Measurements from ENCODE around the gene SULT4A1. TPM values are rescaled to one million over a fixed set of nuclear protein-coding genes. Genes with fewer than 3 reads are reported as not detected.

Gene SULT4A1
- total and polyA plus RNA-seq, 4 donors = 0.08 to 0.37 TPM; not detected in 2

- Histone ChIP-seq H3K4me1 (ENCODE audit: control insufficient read depth in 4 of 4, insufficient read depth in 4 of 4, low read length in 3 of 4) (peaks cover 0 to 10% (median 5%) of the 10 kb centered on the region in 4 donors), H3K4me3 (ENCODE audit: low read depth in 1 of 3, low read length in 3 of 3) (no peak overlapping the region), H3K27ac (ENCODE audit: low read depth in 1 of 2, low read length in 2 of 2) (no peak overlapping the region), H3K36me3 (ENCODE audit: control insufficient read depth in 4 of 4, insufficient read depth in 3 of 4, low read depth in 1 of 4, low read length in 3 of 4) (no peaks in the 10 kb centered on the region), H3K27me3 (ENCODE audit: control insufficient read depth in 4 of 4, insufficient read depth in 4 of 4, low read length in 3 of 4) (peaks cover 0 to 6% (median 1%) of the 10 kb centered on the region in 4 donors), H3K9me3 (ENCODE audit: control insufficient read depth in 4 of 4, low read length in 3 of 4) (no peaks in the 10 kb centered on the region), H3K9ac (ENCODE audit: low read depth in 1 of 2, low read length in 2 of 2) (no peak overlapping the region)
- TF ChIP-seq CTCF (IDR thresholded peaks at IDR 0.05; ENCODE audit: low read depth, low read length, missing input control) (no peak), MAX (IDR thresholded peaks at IDR 0.05) (no peak), HNF4A (conservative IDR thresholded peaks at IDR 0.05) (no peak), TAF1 (conservative IDR thresholded peaks at IDR 0.05) (no peak), ZBTB33 (IDR thresholded peaks at IDR 0.05) (no peak), NR2F2 (IDR thresholded peaks at IDR 0.05) (no peak), GABPA (IDR thresholded peaks at IDR 0.05 in 1 of 2, conservative IDR thresholded peaks at IDR 0.05 in 1 of 2) (no peak), RAD21 (IDR thresholded peaks at IDR 0.05) (no peak), FOXA1 (IDR thresholded peaks at IDR 0.05) (no peak), JUND (IDR thresholded peaks at IDR 0.05) (no peak), SP1 (IDR thresholded peaks at IDR 0.05) (no peak), EGR1 (IDR thresholded peaks at IDR 0.05; ENCODE audit: low read depth in 2 of 2) (no peak), HNF4G (IDR thresholded peaks at IDR 0.05) (no peak), ATF3 (IDR thresholded peaks at IDR 0.05) (no peak), FOXA2 (IDR thresholded peaks at IDR 0.05) (no peak), YY1 (IDR thresholded peaks at IDR 0.05) (no peak), RXRA (IDR thresholded peaks at IDR 0.05) (no peak), REST (IDR thresholded peaks at IDR 0.05) (no peak)
- 79% methylated on average over 4 of the region's 4 CpGs for WGBS
- DNase-seq (ENCODE audit: low spot score) = no peak
These were observed 25.1 kb upstream of the SULT4A1 start for GRCh38 chr22:43887391-43887790.

Data from liver (tissue), 9 donors.